ENCODE data around the gene NCR1.

- TF ChIP-seq CTCF (IDR thresholded peaks at IDR 0.05): no peak
- no peak for TF ChIP-seq EZH2 (IDR thresholded peaks at IDR 0.05; ENCODE audit: borderline replicate concordance, insufficient read depth, low read depth, low read length, poor library complexity, severe bottlenecking)
Measured at GRCh38 chr19:54923276-54923675, 17.3 kb downstream of the NCR1 start.

Measured in B cell (primary cell).